Testis (tissue), 2 donors: ENCODE results near the gene PGC.

Experiments used
- CTCF ChIP-seq, 3 experiments: fragments of 450-650 bp in 2 of 3; fragments of 200-600 bp in 1 of 3; sonication (generic) in 1 of 3; IDR thresholded peaks; one replicate each; pipeline ENCODE4 v1.5.1; 2016 to 2019; ENCODE audit warnings: antibody characterized with exemption in 3 of 3, mild to moderate bottlenecking in 2 of 3, moderate library complexity in 1 of 3
- POLR2A ChIP-seq: fragments of 450-650 bp; IDR thresholded peaks from one replicate; pipeline ENCODE4 v1.6.1; 2017; ENCODE audit warnings: antibody characterized with exemption, mild to moderate bottlenecking, moderate library complexity

- TF ChIP-seq POLR2A, result no peak
- TF ChIP-seq CTCF (IDR thresholded peaks at IDR 0.05), result no peak
These were observed 50.4 kb downstream of the PGC start for GRCh38 chr6:41696788-41697187.
